GM12878 (cell line): ENCODE measurements around the gene NIPAL3. TPM values are rescaled to one million over a fixed set of nuclear protein-coding genes. Genes with fewer than 3 reads are reported as not detected.
A peak's percentile ranks its signal among the peaks of the same experiment; 100 is the strongest.

Experiments used
- ATF2 ChIP-seq: IDR thresholded peaks from 2 replicates; pipeline ENCODE4 v1.6.1; 2012; ENCODE audit warnings: low read length, inconsistent platforms
- BCLAF1 ChIP-seq: fragments of 450-650 bp; IDR thresholded peaks from 2 replicates; pipeline ENCODE4 v1.6.1; 2017; ENCODE audit warnings: antibody characterized with exemption, mild to moderate bottlenecking, moderate library complexity
- BHLHE40 ChIP-seq, 2 experiments: fragments of 450-650 bp in 1 of 2; IDR thresholded peaks; 2 replicates each; pipeline ENCODE4 v1.6.1; 2011 to 2017; ENCODE audit warnings: low read depth in 2 of 2, borderline replicate concordance in 1 of 2, improper control_type of control experiment in 1 of 2, low read length in 1 of 2, mild to moderate bottlenecking in 1 of 2
- EZH2 ChIP-seq: IDR thresholded peaks from 2 replicates; pipeline ENCODE4 v1.6.1; 2012; ENCODE audit warnings: low read depth, mild to moderate bottlenecking, control low read depth, inconsistent platforms, low read length, borderline replicate concordance; ENCODE audit not compliant: control insufficient read depth
- FOS ChIP-seq: IDR thresholded peaks from 3 replicates; pipeline ENCODE4 v1.6.1; 2011; ENCODE audit warnings: borderline replicate concordance; ENCODE audit not compliant: insufficient read length; ENCODE audit errors: extremely low read depth
- GABPA ChIP-seq: IDR thresholded peaks from 2 replicates; pipeline ENCODE4 v1.6.1; 2014; ENCODE audit warnings: antibody characterized with exemption, low read depth, mild to moderate bottlenecking, inconsistent platforms
- GATAD2B ChIP-seq: fragments of 450-650 bp; conservative IDR thresholded peaks from 2 replicates; pipeline ENCODE4 v1.6.1; 2017; ENCODE audit warnings: low read depth, mild to moderate bottlenecking, moderate library complexity
- HDGF ChIP-seq: fragments of 450-650 bp; IDR thresholded peaks from 2 replicates; pipeline ENCODE4 v1.6.1; 2016; ENCODE audit warnings: antibody characterized with exemption
- IRF4 ChIP-seq: IDR thresholded peaks from 2 replicates; pipeline ENCODE4 v1.6.1; 2011; ENCODE audit warnings: low read depth, low read length
- MEF2A ChIP-seq: IDR thresholded peaks from 2 replicates; pipeline ENCODE4 v1.6.1; 2011; ENCODE audit warnings: low read depth, mild to moderate bottlenecking, low read length, moderate library complexity; ENCODE audit not compliant: insufficient read depth
- MTA2 ChIP-seq: fragments of 450-650 bp; IDR thresholded peaks from 2 replicates; pipeline ENCODE4 v1.6.1; 2016; ENCODE audit warnings: low read depth, mild to moderate bottlenecking, moderate library complexity
- MXI1 ChIP-seq: fragments of 150-350 bp; IDR thresholded peaks from 2 replicates; pipeline ENCODE4 v1.6.1; 2011; ENCODE audit warnings: low read depth, mild to moderate bottlenecking, inconsistent platforms, low read length, improper control_type of control experiment
- NFXL1 ChIP-seq: fragments of 450-650 bp; IDR thresholded peaks from 2 replicates; pipeline ENCODE4 v1.6.1; 2017; ENCODE audit warnings: antibody characterized with exemption, mild to moderate bottlenecking, borderline replicate concordance
- PKNOX1 ChIP-seq: fragments of 450-650 bp; IDR thresholded peaks from 2 replicates; pipeline ENCODE4 v1.6.1; 2016; ENCODE audit warnings: mild to moderate bottlenecking
- RELA ChIP-seq: fragments of 450-650 bp; IDR thresholded peaks from 2 replicates; pipeline ENCODE4 v1.8.0; 2014; ENCODE audit warnings: borderline replicate concordance; ENCODE audit not compliant: partially characterized antibody
- RFX5 ChIP-seq: IDR thresholded peaks from 2 replicates; pipeline ENCODE4 v1.6.1; 2011; ENCODE audit warnings: low read depth, low read length, improper control_type of control experiment
- SIN3A ChIP-seq: IDR thresholded peaks from 2 replicates; pipeline ENCODE4 v1.6.1; 2012; ENCODE audit warnings: low read depth, low read length, improper control_type of control experiment
- SMAD1 ChIP-seq: fragments of 450-650 bp; IDR thresholded peaks from 2 replicates; pipeline ENCODE4 v1.6.1; 2018; ENCODE audit warnings: mild to moderate bottlenecking, low read depth; ENCODE audit not compliant: partially characterized antibody
- SMAD5 ChIP-seq: IDR thresholded peaks from 2 replicates; pipeline ENCODE4 v1.6.1; 2016; ENCODE audit warnings: antibody characterized with exemption, low read depth
- SREBF1 ChIP-seq: IDR thresholded peaks from 2 replicates; pipeline ENCODE4 v1.6.1; 2012; ENCODE audit warnings: mild to moderate bottlenecking, low read length
- TBL1XR1 ChIP-seq: IDR thresholded peaks from 2 replicates; pipeline ENCODE4 v1.6.1; 2012; ENCODE audit warnings: low read depth, low read length, improper control_type of control experiment
- TCF3 ChIP-seq: IDR thresholded peaks from 2 replicates; pipeline ENCODE4 v1.6.1; 2012; ENCODE audit warnings: low read depth, mild to moderate bottlenecking, low read length, borderline replicate concordance; ENCODE audit not compliant: insufficient read depth
- USF2 ChIP-seq: IDR thresholded peaks from 2 replicates; pipeline ENCODE4 v1.6.1; 2011; ENCODE audit warnings: low read depth, low read length, improper control_type of control experiment, borderline replicate concordance
- YBX1 ChIP-seq: fragments of 450-650 bp; IDR thresholded peaks from 2 replicates; pipeline ENCODE4 v1.6.1; 2016; ENCODE audit warnings: antibody characterized with exemption
- YY1 ChIP-seq: IDR thresholded peaks from 2 replicates; pipeline ENCODE4 v1.6.1; 2011; ENCODE audit warnings: low read depth, mild to moderate bottlenecking, low read length
- ZNF24 ChIP-seq: fragments of 450-650 bp; IDR thresholded peaks from 2 replicates; pipeline ENCODE4 v1.6.1; 2017; ENCODE audit warnings: antibody characterized with exemption, mild to moderate bottlenecking
- polyA plus RNA-seq, 11 experiments: library from polyadenylated mRNA; depleted of rRNA in 4 of 11; unstranded in 6 of 11; stranded (reverse) in 5 of 11; fragments of >200 nt; fragmentation: Nextera tagmentation in 4 of 11; fragmentation: Illumina TruSeq in 1 of 11; extraction: Ambion mirVana in 4 of 11; extraction: Trizol in 1 of 11; gene quantifications; 1 replicate in 1 of 11; 2 replicates in 10 of 11; pipeline versions ENCODE4 v1.2.1 to v1.2.3, GENCODE V29; 2011 to 2016; ENCODE audit warnings: inconsistent platforms in 2 of 11, missing spikeins in 2 of 11, low read depth in 1 of 11
- total RNA-seq, 4 experiments: library from RNA; depleted of rRNA in 3 of 4; stranded (reverse); fragments of >200 nt in 3 of 4; fragmentation: Illumina TruSeq in 1 of 4; extraction: Trizol in 1 of 4; gene quantifications; 2 replicates each; pipeline versions ENCODE4 v1.2.1 to v1.2.3, GENCODE V29; 2013 to 2021

NIPAL3 gene
- total and polyA plus RNA-seq, 10 of the 15 experiments (the other 5 are each of a cell fraction or from before 2014, with no cell fraction given), result 2.1 to 9.4 (median 4.2) TPM

- TF ChIP-seq USF2 (no peak), FOS (peak; percentile 84), MTA2 (0 out of 2 replicates have a peak, but pooled peaks have one; percentile 21), SREBF1 (no peak), YBX1 (no peak), BHLHE40 (IDR thresholded peaks at IDR 0.05; ENCODE audit: borderline replicate concordance in 1 of 2, low read depth in 2 of 2, low read length in 1 of 2) (peak; percentile 24 to 30; a peak in 1 of 4 replicates), SIN3A (no peak), ATF2 (no peak), RFX5 (0 out of 2 replicates have a peak, but pooled peaks have one; percentile 39), RELA (no peak), BCLAF1 (no peak), MEF2A (no peak), MXI1 (0 out of 2 replicates have a peak, but pooled peaks have one; percentile 47), YY1 (peak; percentile 66), GABPA (no peak), TCF3 (no peak), HDGF (peak; percentile 86), SMAD1 (no peak), TBL1XR1 (no peak), GATAD2B (peak; percentile 49; the same call in 1 of the 2 replicates), IRF4 (peak; percentile 48; the same call in 1 of the 2 replicates), SMAD5 (no peak), EZH2 (no peak), PKNOX1 (peak; percentile 100), NFXL1 (no peak), ZNF24 (no peak)
Observed at GRCh38 chr1:24415334-24415909, at the start of gene NIPAL3 (continued).
